Heart right ventricle (tissue), 16 donors: ENCODE measurements around the gene TMEM50B. TPM values are rescaled to one million over a fixed set of nuclear protein-coding genes. Genes with fewer than 3 reads are reported as not detected.

Experiments used
- ATAC-seq, 8 donors: fragments of 200-7000 bp; cut with Tn5 transposase; one replicate each; pipeline ENCODE4 v1.9.1; 2020; ENCODE audit warnings: mild to moderate bottlenecking in 8 of 8, moderate library complexity in 8 of 8, moderate number of reproducible peaks in 1 of 8
- DNase-seq, 2 donors: peaks; one replicate each; pipeline ENCODE4 v3.0.0-alpha.2; 2020
- H3K27ac ChIP-seq, 10 donors: fragments of 200-600 bp; sonication (generic) in 2 of 10; one replicate each; pipeline versions ENCODE4 v1.5.0 to v1.8.0; 2020 to 2022; ENCODE audit warnings: mild to moderate bottlenecking in 3 of 10
- H3K27me3 ChIP-seq, 7 donors: fragments of 200-600 bp; one replicate each; pipeline ENCODE4 v1.8.0; 2021 to 2022; ENCODE audit warnings: mild to moderate bottlenecking in 2 of 7
- H3K36me3 ChIP-seq, 9 donors: fragments of 200-600 bp; sonication (generic) in 1 of 9; one replicate each; pipeline versions ENCODE4 v1.5.0 to v1.8.0; 2020 to 2022; ENCODE audit warnings: mild to moderate bottlenecking in 2 of 9
- H3K4me1 ChIP-seq, 9 donors: fragments of 200-600 bp; sonication (generic) in 1 of 9; one replicate each; pipeline versions ENCODE4 v1.5.0 to v1.8.0; 2020 to 2022; ENCODE audit warnings: mild to moderate bottlenecking in 4 of 9
- H3K4me3 ChIP-seq, 10 donors: fragments of 200-600 bp; sonication (generic) in 2 of 10; one replicate each; pipeline versions ENCODE4 v1.5.0 to v1.8.0; 2020 to 2022; ENCODE audit warnings: mild to moderate bottlenecking in 7 of 10, moderate library complexity in 2 of 10
- H3K9me3 ChIP-seq, 11 donors: fragments of 200-600 bp in 10 of 11; sonication (generic) in 2 of 11; one replicate each; pipeline versions ENCODE4 v1.5.0 to v1.8.0; 2013 to 2022; ENCODE audit warnings: mild to moderate bottlenecking in 2 of 11, control low read depth in 1 of 11, moderate library complexity in 1 of 11
- CTCF ChIP-seq, 9 donors: fragments of 200-600 bp; sonication (generic) in 2 of 9; IDR thresholded peaks; one replicate each; pipeline versions ENCODE4 v1.5.0 to v1.8.0; 2021 to 2022; ENCODE audit warnings: antibody characterized with exemption in 9 of 9, mild to moderate bottlenecking in 5 of 9, moderate library complexity in 1 of 9
- WGBS, 2 donors: extraction: QIAGEN DNeasy Blood & Tissue Kit; methylation state at CpG; one replicate each; pipeline ENCODE4 v1.1.7; 2013; ENCODE audit warnings: inconsistent platforms in 1 of 2; 5-methylcytosine and 5-hydroxymethylcytosine counted together
- intact Hi-C, 10 donors: fragments of 100-400 bp; cut with DNase I; formaldehyde crosslinking; loops; one replicate each; pipeline versions ENCODE4 v1.11.1 to v1.14.2; 2022
- polyA plus RNA-seq, 2 donors: library from polyadenylated mRNA; stranded (reverse); fragments of 200-250 nt; gene quantifications; one replicate each; pipeline ENCODE4 v1.2.3, GENCODE V29; 2013
- total RNA-seq, 10 donors: library from RNA; stranded (reverse); fragmentation: NEBNext Ultra II Directional in 3 of 10; extraction: Animal tissue kit (Norgen Biotek cat#: 25700) in 3 of 10; gene quantifications; one replicate each; pipeline versions ENCODE4 v1.2.1 to v1.2.4, GENCODE V29; 2021 to 2023
- donor health status: Arrhythmogenic right ventricular cardiomyopathy.
- donor health status: ischemic (EF 13 %, LVEDD 7.1; RV severe dilation, severe dysfunction).
- donor health status: healthy with polysubstance abuse.
- donor health status: DM: no; HTN: yes; CAD: no.
- donor health status: DM: no; HTN: no; CAD: no.
- donor health status: ischemic (EF 25% LVEDD 6.9; RV normal size, moderate dysfunction).
- donor health status: ischemic (EF 25% LVEDD 5.7; RV mildly dilated, moderate dysfunction).
- donor health status: healthy.
- donor health status: DM: yes; HTN: yes; CAD: no.
- donor health status: Ischemic cardiomyopathy.
- donor health status: ischemic (EF 35%, LVEDD 5.7; RV mildly dilated, moderate dysfunction).
- donor health status: nonischemic (EF 11% LVEDD 7.7; RV severe dilation, severe dysfunction).
- donor health status: DM: yes; HTN: yes; CAD: no.
- donor health status: PGD.
- donor health status: ischemic (EF 29% LVEDD 5.4; RV normal size, mild dysfunction).
- donor health status: nonischemic (EF 23%, LVEDD 6.1; RV moderate dilation, normal function).

TMEM50B gene
- total and polyA plus RNA-seq, 12 donors = 26.7 to 71.4 (median 30.6) TPM

DNA sequence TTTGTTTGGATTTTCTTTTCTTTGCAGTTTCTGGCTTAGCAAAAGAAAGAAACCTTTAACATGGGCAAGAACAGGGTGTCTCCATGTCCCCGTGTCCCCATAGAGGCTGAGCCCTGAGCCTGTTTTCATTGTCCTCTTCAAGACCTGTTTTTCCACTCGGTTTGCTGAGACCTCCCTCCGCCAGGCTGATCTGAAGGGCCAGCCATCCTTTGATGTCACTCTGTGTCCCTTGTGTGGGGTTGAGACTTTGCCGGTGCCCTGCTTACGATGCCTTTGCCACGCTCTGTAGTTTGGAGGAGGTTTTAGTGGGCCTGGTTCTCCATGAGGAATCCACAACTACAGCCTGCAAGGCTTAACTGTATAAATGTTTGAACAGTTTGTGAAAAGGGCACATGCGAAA, 52.7 kb downstream of the TMEM50B start:
- Histone ChIP-seq H3K4me1 (peaks cover 0 to 6% (median 0%) of the 10 kb centered on the region in 9 donors), H3K9me3 (no peaks in the 10 kb centered on the region), H3K27me3 (no peaks in the 10 kb centered on the region), H3K4me3 (no peak overlapping the region), H3K36me3 (peaks cover 0 to 100% (median 70%) of the 10 kb centered on the region in 9 donors), H3K27ac (no peak overlapping the region)
- WGBS, 2 donors = 86 to 89% methylated on average over 7 of the region's 7 CpGs
- ATAC-seq (no peak), DNase-seq (no peak)
- intact Hi-C loops = no loop called here
- no peak for TF ChIP-seq CTCF (IDR thresholded peaks at IDR 0.05)

GRCh38 chr21:33425825-33426224, 53.9 kb downstream of the TMEM50B start:
- DNase-seq (no peak), ATAC-seq (no peak)
- 97 to 99% methylated on average over 3 of the region's 3 CpGs for WGBS, 2 donors
- H3K4me1 ChIP-seq = no peaks in the 10 kb centered on the region
- intact Hi-C loops = no loop called here
- no peak overlapping the region for H3K4me3 ChIP-seq
- peaks cover 0 to 100% (median 68%) of the 10 kb centered on the region in 9 donors for H3K36me3 ChIP-seq
- no peaks in the 10 kb centered on the region for H3K9me3 ChIP-seq
- TF ChIP-seq CTCF (IDR thresholded peaks at IDR 0.05) = no peak
- H3K27ac ChIP-seq = no peak overlapping the region
- no peaks in the 10 kb centered on the region for H3K27me3 ChIP-seq

- WGBS, 2 donors = 91 to 94% methylated on average over 9 of the region's 9 CpGs
- TF ChIP-seq CTCF (IDR thresholded peaks at IDR 0.05) = no peak
- ATAC-seq = no peak
- Histone ChIP-seq H3K27me3 (no peaks in the 10 kb centered on the region), H3K4me1 (peaks cover 0 to 13% (median 8%) of the 10 kb centered on the region in 9 donors), H3K9me3 (no peaks in the 10 kb centered on the region), H3K36me3 (peaks cover 0 to 100% (median 61%) of the 10 kb centered on the region in 9 donors), H3K27ac (no peak overlapping the region), H3K4me3 (no peak overlapping the region)
- intact Hi-C loops = no loop called here
- no peak for DNase-seq
Measured at GRCh38 chr21:33424214-33424613, 55.6 kb downstream of the TMEM50B start.

DNA sequence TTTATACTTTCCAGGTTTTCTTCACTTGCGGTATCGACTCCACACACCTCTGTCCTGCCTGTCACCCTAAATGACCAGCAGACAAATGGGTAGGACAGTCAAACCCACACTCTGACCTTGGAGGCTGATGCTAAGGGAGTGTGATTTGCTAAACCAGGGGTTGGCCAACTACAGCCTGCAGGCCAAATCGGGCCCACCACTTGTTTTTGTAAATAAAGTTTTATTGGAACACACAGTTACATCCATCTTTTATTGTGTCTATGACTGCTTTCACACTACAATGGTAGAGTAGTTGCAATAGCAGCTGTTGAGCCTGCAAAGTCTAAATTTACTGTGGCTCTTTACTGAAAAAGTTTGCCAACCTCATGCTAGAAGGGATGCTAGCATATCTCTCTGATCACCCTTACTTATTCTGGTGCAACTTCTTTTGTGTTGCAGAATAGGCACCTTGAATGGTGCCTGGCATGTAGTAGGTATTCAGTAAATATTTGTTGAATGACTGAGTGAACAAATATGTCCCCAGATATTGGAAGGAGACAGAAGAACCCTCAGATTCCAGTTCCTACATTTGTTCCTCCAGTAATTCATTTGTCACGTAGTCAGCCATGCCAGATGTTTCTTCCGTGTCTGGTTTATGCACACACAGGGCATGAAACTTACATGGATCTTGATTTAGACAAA, 57.9 kb downstream of the TMEM50B start:
- WGBS, 2 donors = 96 to 97% methylated on average over 5 of the region's 5 CpGs
- peaks cover 0 to 100% (median 50%) of the 10 kb centered on the region in 9 donors for H3K36me3 ChIP-seq
- no peak for ATAC-seq

More for the DNA sequence above, 57.9 kb downstream of the TMEM50B start:
- TF ChIP-seq CTCF (IDR thresholded peaks at IDR 0.05) = no peak
- Histone ChIP-seq H3K4me3 (no peak overlapping the region), H3K27ac (no peak overlapping the region), H3K27me3 (no peaks in the 10 kb centered on the region), H3K4me1 (peaks cover 0 to 24% (median 9%) of the 10 kb centered on the region in 9 donors), H3K9me3 (no peaks in the 10 kb centered on the region)
- DNase-seq = no peak
- intact Hi-C loops = no loop called here
